PC-3 (cell line): ENCODE results near the gene SEPTIN10.

Experiments
- CTCF ChIP-seq: fragments of 300-600 bp; sonication (generic); conservative IDR thresholded peaks from 2 replicates; pipeline ENCODE4 v1.5.1; 2017; ENCODE audit warnings: antibody characterized with exemption, low read depth, mild to moderate bottlenecking, low read length
- EZH2phosphoT487 ChIP-seq: fragments of 300-600 bp; sonication (generic); IDR thresholded peaks from 2 replicates; pipeline ENCODE4 v1.6.1; 2018; ENCODE audit warnings: mild to moderate bottlenecking, antibody characterized with exemption, low read length, borderline replicate concordance

GRCh38 chr2:109530712-109531111 is 83.1 kb downstream of the SEPTIN10 start:
- no peak for TF ChIP-seq CTCF
- no peak for TF ChIP-seq EZH2phosphoT487
